H9 (cell line): ENCODE measurements around the gene PRKACA. TPM values are rescaled to one million over a fixed set of nuclear protein-coding genes. Genes with fewer than 3 reads are reported as not detected.
A peak's percentile ranks its signal among the peaks of the same experiment; 100 is the strongest.

Experiments
- DNase-seq: peaks from one replicate; pipeline ENCODE4 v3.0.0-alpha.2; 2017
- H2AFZ ChIP-seq: one replicate; pipeline ENCODE4 v1.6.1; 2013; ENCODE audit warnings: mild to moderate bottlenecking, low read length, control low read depth, moderate library complexity
- H2AK5ac ChIP-seq: 2 replicates; pipeline ENCODE4 v1.6.1; 2013; ENCODE audit warnings: low read length, control low read depth, mixed read lengths; ENCODE audit not compliant: insufficient read length
- H2BK120ac ChIP-seq: one replicate; pipeline ENCODE4 v1.6.1; 2013; ENCODE audit warnings: low read depth, mild to moderate bottlenecking, low read length, control low read depth, inconsistent platforms; ENCODE audit not compliant: poor library complexity, severe bottlenecking
- H2BK12ac ChIP-seq: 2 replicates; pipeline ENCODE4 v1.6.1; 2013; ENCODE audit warnings: low read length, control low read depth, mixed read lengths, low read depth; ENCODE audit not compliant: insufficient read length
- H2BK15ac ChIP-seq: 2 replicates; pipeline ENCODE4 v1.6.1; 2013; ENCODE audit warnings: low read depth, low read length, control low read depth
- H2BK20ac ChIP-seq: one replicate; pipeline ENCODE4 v1.6.1; 2013; ENCODE audit warnings: low read depth, mild to moderate bottlenecking, low read length, control low read depth, inconsistent platforms; ENCODE audit not compliant: poor library complexity, severe bottlenecking
- H2BK5ac ChIP-seq: 2 replicates; pipeline ENCODE4 v1.6.1; 2013; ENCODE audit warnings: low read length, control low read depth, mixed read lengths; ENCODE audit not compliant: insufficient read length
- H3K14ac ChIP-seq: 2 replicates; pipeline ENCODE4 v1.6.1; 2013; ENCODE audit warnings: low read length, control low read depth; ENCODE audit not compliant: insufficient read depth
- H3K18ac ChIP-seq: 2 replicates; pipeline ENCODE4 v1.6.1; 2013; ENCODE audit warnings: low read depth, mild to moderate bottlenecking, mixed read lengths, low read length, control low read depth; ENCODE audit not compliant: insufficient read length
- H3K23ac ChIP-seq: 2 replicates; pipeline ENCODE4 v1.6.1; 2013; ENCODE audit warnings: low read length, control low read depth, mixed read lengths, low read depth; ENCODE audit not compliant: insufficient read length
- H3K23me2 ChIP-seq: 2 replicates; pipeline ENCODE4 v1.6.1; 2013; ENCODE audit warnings: low read depth, mild to moderate bottlenecking, mixed read lengths, low read length, control low read depth; ENCODE audit not compliant: insufficient read length, poor library complexity, severe bottlenecking
- H3K27ac ChIP-seq: 2 replicates; pipeline ENCODE4 v1.5.1; 2013; ENCODE audit warnings: low read length, control low read depth, mixed read lengths, low read depth; ENCODE audit not compliant: insufficient read length
- H3K27me3 ChIP-seq: 2 replicates; pipeline ENCODE4 v1.6.1; 2013; ENCODE audit warnings: low read length, control low read depth, inconsistent platforms; ENCODE audit not compliant: insufficient read depth
- H3K4ac ChIP-seq: 2 replicates; pipeline ENCODE4 v1.6.1; 2013; ENCODE audit warnings: low read depth, mild to moderate bottlenecking, control low read depth, inconsistent platforms, low read length, moderate library complexity
- H3K4me1 ChIP-seq: 2 replicates; pipeline ENCODE4 v1.6.1; 2013; ENCODE audit warnings: low read length, control low read depth, inconsistent platforms; ENCODE audit not compliant: insufficient read depth
- H3K4me2 ChIP-seq: 2 replicates; pipeline ENCODE4 v1.6.1; 2013; ENCODE audit warnings: low read length, control low read depth, mixed read lengths; ENCODE audit not compliant: insufficient read length, insufficient read depth
- H3K56ac ChIP-seq: 2 replicates; pipeline ENCODE4 v1.6.1; 2013; ENCODE audit warnings: low read depth, mild to moderate bottlenecking, mixed read lengths, low read length, control low read depth; ENCODE audit not compliant: insufficient read length
- H3K79me1 ChIP-seq: 2 replicates; pipeline ENCODE4 v1.6.1; 2013; ENCODE audit warnings: low read depth, mild to moderate bottlenecking, moderate library complexity, low read length, control low read depth, inconsistent platforms; ENCODE audit not compliant: insufficient read depth, poor library complexity, severe bottlenecking
- H3K79me2 ChIP-seq: 2 replicates; pipeline ENCODE4 v1.6.1; 2013; ENCODE audit warnings: low read length, control low read depth, inconsistent platforms; ENCODE audit not compliant: insufficient read depth
- H3K9ac ChIP-seq: 2 replicates; pipeline ENCODE4 v1.6.1; 2013; ENCODE audit warnings: low read length, control low read depth, mixed read lengths; ENCODE audit not compliant: insufficient read length; ENCODE audit errors: extremely low read depth
- H3K9me3 ChIP-seq: one replicate; pipeline ENCODE4 v1.6.1; 2013; ENCODE audit warnings: low read depth, low read length, inconsistent platforms; ENCODE audit not compliant: control insufficient read depth
- H3T11ph ChIP-seq: one replicate; pipeline ENCODE4 v1.6.1; 2013; ENCODE audit warnings: mild to moderate bottlenecking, low read length, control low read depth, inconsistent platforms
- H4K20me1 ChIP-seq: one replicate; pipeline ENCODE4 v1.6.1; 2013; ENCODE audit not compliant: control insufficient read depth, insufficient read length, insufficient read depth
- H4K5ac ChIP-seq: 2 replicates; pipeline ENCODE4 v1.6.1; 2013; ENCODE audit warnings: low read depth, mild to moderate bottlenecking, mixed read lengths, low read length, control low read depth; ENCODE audit not compliant: insufficient read length
- H4K8ac ChIP-seq: replicated peaks from 2 replicates; pipeline ENCODE4 v1.6.1; 2013; ENCODE audit warnings: low read length, control low read depth, mixed read lengths, low read depth; ENCODE audit not compliant: insufficient read length
- H4K91ac ChIP-seq: 2 replicates; pipeline ENCODE4 v1.6.1; 2013; ENCODE audit warnings: low read depth, mild to moderate bottlenecking, moderate library complexity, mixed read lengths, low read length, control low read depth; ENCODE audit not compliant: insufficient read length
- H3K27ac Mint-ChIP-seq, 3 experiments: 2 replicates in 2 of 3; 3 replicates in 1 of 3; pipeline ENCODE4 v1.8.0; 2020 to 2021; ENCODE audit warnings: mixed read lengths in 3 of 3, mild to moderate bottlenecking in 1 of 3, moderate library complexity in 1 of 3
- H3K27me3 Mint-ChIP-seq: 2 replicates; pipeline ENCODE4 v1.8.0; 2021; ENCODE audit warnings: low read depth, mild to moderate bottlenecking, moderate library complexity, mixed read lengths
- H3K36me3 Mint-ChIP-seq, 3 experiments: 2 replicates in 2 of 3; 3 replicates in 1 of 3; pipeline ENCODE4 v1.8.0; 2020 to 2021; ENCODE audit warnings: low read depth in 3 of 3, mixed read lengths in 3 of 3; ENCODE audit not compliant: insufficient read depth in 1 of 3
- H3K4me1 Mint-ChIP-seq, 2 experiments: 2 replicates each; pipeline ENCODE4 v1.8.0; 2020; ENCODE audit warnings: mixed read lengths in 2 of 2
- H3K4me3 Mint-ChIP-seq, 2 experiments: 2 replicates in 1 of 2; 3 replicates in 1 of 2; pipeline ENCODE4 v1.8.0; 2020 to 2021; ENCODE audit warnings: mild to moderate bottlenecking in 2 of 2, mixed read lengths in 2 of 2, moderate library complexity in 1 of 2
- H3K9me3 Mint-ChIP-seq, 2 experiments: 2 replicates in 1 of 2; 3 replicates in 1 of 2; pipeline ENCODE4 v1.8.0; 2020; ENCODE audit warnings: mild to moderate bottlenecking in 2 of 2, mixed read lengths in 2 of 2, moderate library complexity in 1 of 2
- WGBS: extraction: QIAGEN DNeasy Blood & Tissue Kit; methylation state at CpG from one replicate; pipeline ENCODE4 v1.1.7; 2013; ENCODE audit warnings: missing lambda C conversion rate, low lambda C conversion rate, mixed read lengths; ENCODE audit not compliant: insufficient read length; ENCODE audit errors: extremely low coverage; 5-methylcytosine and 5-hydroxymethylcytosine counted together
- total RNA-seq: library from RNA; stranded (reverse); gene quantifications from 2 replicates; pipeline ENCODE4 v1.2.1, GENCODE V29; 2021
- TF ChIP-seq, protein P1 (sequence below): fragments of 200-600 bp; sonication (generic); conservative IDR thresholded peaks from 3 replicates; pipeline ENCODE4 v1.8.0; 2021; ENCODE audit warnings: antibody characterized with exemption, mild to moderate bottlenecking

Gene PRKACA
- total RNA-seq, 1 experiment from 2014 or later = 51.8 TPM

DNA sequence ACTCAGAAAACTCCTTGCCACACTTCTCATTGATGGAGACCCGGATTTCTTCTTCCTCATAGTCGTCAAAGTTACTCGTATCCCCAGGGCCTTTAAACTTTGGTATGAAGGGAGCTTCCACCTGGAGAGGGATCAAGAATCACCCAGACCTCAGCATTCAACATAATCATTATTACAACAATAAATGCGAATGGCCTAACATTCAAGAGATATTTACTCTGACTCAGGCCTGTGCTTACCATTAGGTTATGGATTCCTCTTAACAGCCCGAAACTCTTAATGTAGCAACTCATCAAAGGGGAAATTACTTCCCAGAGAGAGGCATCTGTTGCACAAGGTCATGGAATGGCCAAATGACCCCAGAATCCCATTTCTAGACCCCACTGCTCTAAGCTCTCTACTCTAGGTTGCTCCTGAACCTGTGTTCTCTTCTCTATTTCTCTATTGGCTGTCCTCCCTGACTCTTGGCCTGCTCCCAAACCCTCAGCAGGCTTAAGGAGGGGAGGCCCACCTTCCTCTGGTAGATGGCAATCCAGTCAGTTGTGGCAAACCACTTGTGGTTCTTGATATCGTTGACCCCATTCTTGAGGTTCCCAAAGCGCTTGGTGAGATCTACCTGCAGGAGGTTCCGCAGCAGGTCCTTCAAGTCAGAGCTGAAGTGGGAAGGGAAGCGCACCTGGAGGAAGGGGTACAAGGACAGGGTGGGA is 24.3 kb downstream of the PRKACA start:
- Histone ChIP-seq H4K20me1 (no peaks in the 10 kb centered on the region), H2BK15ac (no peak overlapping the region), H4K91ac (no peak overlapping the region), H3K79me1 (no peaks in the 10 kb centered on the region), H3K27me3 (no peaks in the 10 kb centered on the region), H3K56ac (no peak overlapping the region), H3T11ph (no peak overlapping the region), H3K18ac (no peak overlapping the region), H3K4me1 (no peaks in the 10 kb centered on the region), H3K9me3 (peaks cover 6% of the 10 kb centered on the region), H3K23ac (no peak overlapping the region), H3K4ac (no peak overlapping the region), H2BK120ac (no peak overlapping the region), H3K14ac (no peak overlapping the region), H4K8ac (no peak overlapping the region), H2BK5ac (no peak overlapping the region), H4K5ac (no peak overlapping the region), H3K9ac (no peak overlapping the region), H3K27ac (no peak overlapping the region), H3K79me2 (no peaks in the 10 kb centered on the region), H2AFZ (no peak overlapping the region), H2AK5ac (no peak overlapping the region), H2BK12ac (no peak overlapping the region), H3K23me2 (peaks cover 8% of the 10 kb centered on the region), H3K4me2 (no peak overlapping the region), H2BK20ac (no peak overlapping the region)
- Mint-ChIP-seq H3K27me3 (peaks cover 23% of the 10 kb centered on the region), H3K9me3 (peaks cover 13 to 15% of the 10 kb centered on the region in 2 experiments), H3K4me1 (peaks cover 12% of the 10 kb centered on the region in 2 experiments), H3K36me3 (peaks cover 14 to 36% (median 29%) of the 10 kb centered on the region in 3 experiments), H3K4me3 (peak overlapping the region; percentile 17 to 55; a peak in 3 of 5 replicates), H3K27ac (no peak overlapping the region)
- DNase-seq = no peak
- WGBS = no CpG with 5 or more reads among the region's 9 CpGs
- TF ChIP-seq, protein P1, sequence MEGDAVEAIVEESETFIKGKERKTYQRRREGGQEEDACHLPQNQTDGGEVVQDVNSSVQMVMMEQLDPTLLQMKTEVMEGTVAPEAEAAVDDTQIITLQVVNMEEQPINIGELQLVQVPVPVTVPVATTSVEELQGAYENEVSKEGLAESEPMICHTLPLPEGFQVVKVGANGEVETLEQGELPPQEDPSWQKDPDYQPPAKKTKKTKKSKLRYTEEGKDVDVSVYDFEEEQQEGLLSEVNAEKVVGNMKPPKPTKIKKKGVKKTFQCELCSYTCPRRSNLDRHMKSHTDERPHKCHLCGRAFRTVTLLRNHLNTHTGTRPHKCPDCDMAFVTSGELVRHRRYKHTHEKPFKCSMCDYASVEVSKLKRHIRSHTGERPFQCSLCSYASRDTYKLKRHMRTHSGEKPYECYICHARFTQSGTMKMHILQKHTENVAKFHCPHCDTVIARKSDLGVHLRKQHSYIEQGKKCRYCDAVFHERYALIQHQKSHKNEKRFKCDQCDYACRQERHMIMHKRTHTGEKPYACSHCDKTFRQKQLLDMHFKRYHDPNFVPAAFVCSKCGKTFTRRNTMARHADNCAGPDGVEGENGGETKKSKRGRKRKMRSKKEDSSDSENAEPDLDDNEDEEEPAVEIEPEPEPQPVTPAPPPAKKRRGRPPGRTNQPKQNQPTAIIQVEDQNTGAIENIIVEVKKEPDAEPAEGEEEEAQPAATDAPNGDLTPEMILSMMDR = no peak
